Measurements from ENCODE around the gene CCDC178. TPM values are rescaled to one million over a fixed set of nuclear protein-coding genes. Genes with fewer than 3 reads are reported as not detected.
"Not testable (repeated sequence)": the region's sequence is repeated elsewhere in the genome, so short reads cannot be mapped to it uniquely, and the experiment has no call there.

Gene CCDC178
- total RNA-seq, 1 donor from 2014 or later = not detected

DNA sequence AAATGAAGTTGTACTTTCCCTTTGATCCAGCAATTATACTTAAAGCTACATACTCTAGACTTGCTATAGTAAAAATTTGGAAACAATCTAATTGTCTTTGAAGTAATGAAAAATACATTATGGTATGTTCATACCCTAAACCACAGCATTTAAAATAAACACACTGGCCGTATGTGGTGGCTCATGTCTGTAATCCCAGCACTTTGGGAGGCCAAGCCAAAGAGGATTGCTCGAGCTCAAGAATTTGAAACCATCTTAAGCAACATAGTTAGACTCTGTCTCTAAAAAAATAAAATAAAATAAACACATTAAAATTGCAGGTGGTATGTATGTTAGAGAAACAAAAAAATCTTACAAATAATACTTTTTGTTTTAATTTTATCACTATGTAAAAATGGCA lies 459.6 kb downstream of the CCDC178 start:
- Histone ChIP-seq H3K27ac (ENCODE audit: low read depth, low read length) (no peak overlapping the region), H3K4me1 (ENCODE audit: control insufficient read depth in 3 of 3, insufficient read depth in 3 of 3, low read length in 3 of 3) (no peaks in the 10 kb centered on the region), H3K4me3 (ENCODE audit: low read length in 3 of 3) (no peak overlapping the region), H3K9ac (ENCODE audit: low read depth in 1 of 3, low read length in 3 of 3) (no peak overlapping the region), H3K27me3 (ENCODE audit: control insufficient read depth in 3 of 3, insufficient read depth in 3 of 3, low read length in 3 of 3) (no peaks in the 10 kb centered on the region), H3K9me3 (ENCODE audit: control insufficient read depth in 3 of 3, low read length in 3 of 3) (no peaks in the 10 kb centered on the region), H3K36me3 (ENCODE audit: control insufficient read depth in 3 of 3, insufficient read depth in 3 of 3, low read length in 3 of 3) (no peaks in the 10 kb centered on the region)

GRCh38 chr18:32975501-32975900 lies 465.0 kb downstream of the CCDC178 start:
- H3K9ac ChIP-seq (ENCODE audit: low read depth in 1 of 3, low read length in 3 of 3) = no peak overlapping the region
- no peaks in the 10 kb centered on the region for H3K36me3 ChIP-seq (ENCODE audit: control insufficient read depth in 3 of 3, insufficient read depth in 3 of 3, low read length in 3 of 3)
- no peak overlapping the region for H3K27ac ChIP-seq (ENCODE audit: low read depth, low read length)
- no peaks in the 10 kb centered on the region for H3K4me1 ChIP-seq (ENCODE audit: control insufficient read depth in 3 of 3, insufficient read depth in 3 of 3, low read length in 3 of 3)
- no peaks in the 10 kb centered on the region for H3K9me3 ChIP-seq (ENCODE audit: control insufficient read depth in 3 of 3, low read length in 3 of 3)
- H3K27me3 ChIP-seq (ENCODE audit: control insufficient read depth in 3 of 3, insufficient read depth in 3 of 3, low read length in 3 of 3) = no peaks in the 10 kb centered on the region
- H3K4me3 ChIP-seq (ENCODE audit: low read length in 3 of 3) = no peak overlapping the region

GRCh38 chr18:32975163-32975436 lies 465.4 kb downstream of the CCDC178 start:
- H3K9ac ChIP-seq (ENCODE audit: low read depth in 1 of 3, low read length in 3 of 3) = no peak overlapping the region
- no peaks in the 10 kb centered on the region for H3K4me1 ChIP-seq (ENCODE audit: control insufficient read depth in 3 of 3, insufficient read depth in 3 of 3, low read length in 3 of 3)
- H3K27me3 ChIP-seq (ENCODE audit: control insufficient read depth in 3 of 3, insufficient read depth in 3 of 3, low read length in 3 of 3) = no peaks in the 10 kb centered on the region
- no peak overlapping the region for H3K4me3 ChIP-seq (ENCODE audit: low read length in 3 of 3)
- no peak overlapping the region for H3K27ac ChIP-seq (ENCODE audit: low read depth, low read length)
- no peaks in the 10 kb centered on the region for H3K36me3 ChIP-seq (ENCODE audit: control insufficient read depth in 3 of 3, insufficient read depth in 3 of 3, low read length in 3 of 3)
- no peaks in the 10 kb centered on the region for H3K9me3 ChIP-seq (ENCODE audit: control insufficient read depth in 3 of 3, low read length in 3 of 3)

DNA sequence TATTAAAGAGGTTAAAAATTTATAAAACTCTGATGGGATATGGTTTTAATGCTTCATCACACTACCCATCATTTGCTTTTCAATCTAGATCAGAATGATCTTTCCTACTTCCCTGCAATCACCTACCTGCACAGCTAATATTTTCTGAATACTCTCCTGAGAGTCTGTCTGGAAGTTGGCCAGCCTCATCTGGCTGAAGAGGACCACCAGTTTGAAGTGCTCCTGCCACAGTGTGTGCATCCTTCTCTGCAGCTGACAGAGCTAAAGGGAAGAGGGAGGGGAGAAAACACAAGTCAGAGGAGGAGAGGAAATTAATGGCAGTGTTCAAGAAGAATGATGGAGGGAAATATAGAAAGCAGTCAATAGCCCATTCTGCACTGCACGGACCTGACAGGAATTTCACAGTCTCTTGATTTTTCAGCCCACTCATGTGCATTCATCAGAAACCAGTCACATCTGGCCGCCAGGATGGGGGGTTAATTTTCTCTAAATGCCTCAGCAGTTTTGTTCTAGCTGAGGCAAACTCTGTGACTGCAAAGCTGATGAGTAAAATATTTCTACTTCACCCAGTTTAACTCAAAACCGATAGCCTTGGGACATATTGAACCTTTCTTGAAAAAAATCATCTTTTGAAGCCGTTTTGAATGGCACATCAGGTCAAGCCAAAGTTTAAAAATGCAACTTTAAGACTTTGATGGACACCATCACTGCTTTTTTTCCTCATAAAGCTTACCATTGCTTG lies 465.9 kb downstream of the CCDC178 start:
- Histone ChIP-seq H3K9ac (ENCODE audit: low read depth in 1 of 3, low read length in 3 of 3) (no peak overlapping the region), H3K4me1 (ENCODE audit: control insufficient read depth in 3 of 3, insufficient read depth in 3 of 3, low read length in 3 of 3) (no peaks in the 10 kb centered on the region), H3K27me3 (ENCODE audit: control insufficient read depth in 3 of 3, insufficient read depth in 3 of 3, low read length in 3 of 3) (no peaks in the 10 kb centered on the region), H3K36me3 (ENCODE audit: control insufficient read depth in 3 of 3, insufficient read depth in 3 of 3, low read length in 3 of 3) (no peaks in the 10 kb centered on the region), H3K9me3 (ENCODE audit: control insufficient read depth in 3 of 3, low read length in 3 of 3) (no peaks in the 10 kb centered on the region), H3K27ac (ENCODE audit: low read depth, low read length) (no peak overlapping the region), H3K4me3 (ENCODE audit: low read length in 3 of 3) (no peak overlapping the region)

- H3K27ac ChIP-seq (ENCODE audit: low read depth, low read length) = no peak overlapping the region
Measured at GRCh38 chr18:32968248-32968647, 472.3 kb downstream of the CCDC178 start.

DNA sequence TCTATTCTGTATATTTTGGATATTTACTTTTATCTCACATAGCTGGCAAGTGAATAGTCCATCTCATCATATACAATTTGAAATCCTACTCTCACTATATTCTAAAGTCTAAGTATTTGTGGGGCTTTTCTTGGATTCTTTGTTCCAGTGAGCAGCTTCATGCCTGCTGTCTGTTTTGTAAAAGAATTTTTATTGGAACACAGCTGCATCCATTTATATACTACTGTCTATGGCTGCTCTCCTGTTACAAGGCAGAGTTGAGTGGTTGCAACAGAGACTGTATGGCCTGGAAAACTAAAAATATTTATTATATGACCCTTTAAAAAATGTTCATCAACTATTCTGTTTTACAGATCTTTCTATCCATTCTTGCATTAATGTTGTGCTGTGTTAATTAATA lies 474.4 kb downstream of the CCDC178 start:
- Histone ChIP-seq H3K9me3 (ENCODE audit: control insufficient read depth in 3 of 3, low read length in 3 of 3) (no peaks in the 10 kb centered on the region), H3K9ac (ENCODE audit: low read depth in 1 of 3, low read length in 3 of 3) (no peak overlapping the region), H3K27ac (ENCODE audit: low read depth, low read length) (no peak overlapping the region), H3K4me1 (ENCODE audit: control insufficient read depth in 3 of 3, insufficient read depth in 3 of 3, low read length in 3 of 3) (no peaks in the 10 kb centered on the region), H3K36me3 (ENCODE audit: control insufficient read depth in 3 of 3, insufficient read depth in 3 of 3, low read length in 3 of 3) (no peaks in the 10 kb centered on the region), H3K27me3 (ENCODE audit: control insufficient read depth in 3 of 3, insufficient read depth in 3 of 3, low read length in 3 of 3) (no peaks in the 10 kb centered on the region), H3K4me3 (ENCODE audit: low read length in 3 of 3) (no peak overlapping the region)

More at GRCh38 chr18:32968248-32968647, 472.3 kb downstream of the CCDC178 start:
- Histone ChIP-seq H3K4me3 (ENCODE audit: low read length in 3 of 3) (no peak overlapping the region), H3K4me1 (ENCODE audit: control insufficient read depth in 3 of 3, insufficient read depth in 3 of 3, low read length in 3 of 3) (no peaks in the 10 kb centered on the region), H3K36me3 (ENCODE audit: control insufficient read depth in 3 of 3, insufficient read depth in 3 of 3, low read length in 3 of 3) (no peaks in the 10 kb centered on the region), H3K9ac (ENCODE audit: low read depth in 1 of 3, low read length in 3 of 3) (no peak overlapping the region), H3K9me3 (ENCODE audit: control insufficient read depth in 3 of 3, low read length in 3 of 3) (no peaks in the 10 kb centered on the region), H3K27me3 (ENCODE audit: control insufficient read depth in 3 of 3, insufficient read depth in 3 of 3, low read length in 3 of 3) (no peaks in the 10 kb centered on the region)

GRCh38 chr18:32961538-32961937 lies 479.0 kb downstream of the CCDC178 start:
- no peak overlapping the region for H3K9ac ChIP-seq (ENCODE audit: low read depth in 1 of 3, low read length in 3 of 3)
- no peak overlapping the region for H3K27ac ChIP-seq (ENCODE audit: low read depth, low read length)
- H3K4me3 ChIP-seq (ENCODE audit: low read length in 3 of 3) = no peak overlapping the region
- H3K9me3 ChIP-seq (ENCODE audit: control insufficient read depth in 3 of 3, low read length in 3 of 3) = no peaks in the 10 kb centered on the region
- H3K4me1 ChIP-seq (ENCODE audit: control insufficient read depth in 3 of 3, insufficient read depth in 3 of 3, low read length in 3 of 3) = no peaks in the 10 kb centered on the region
- H3K36me3 ChIP-seq (ENCODE audit: control insufficient read depth in 3 of 3, insufficient read depth in 3 of 3, low read length in 3 of 3) = no peaks in the 10 kb centered on the region
- H3K27me3 ChIP-seq (ENCODE audit: control insufficient read depth in 3 of 3, insufficient read depth in 3 of 3, low read length in 3 of 3) = no peaks in the 10 kb centered on the region

DNA sequence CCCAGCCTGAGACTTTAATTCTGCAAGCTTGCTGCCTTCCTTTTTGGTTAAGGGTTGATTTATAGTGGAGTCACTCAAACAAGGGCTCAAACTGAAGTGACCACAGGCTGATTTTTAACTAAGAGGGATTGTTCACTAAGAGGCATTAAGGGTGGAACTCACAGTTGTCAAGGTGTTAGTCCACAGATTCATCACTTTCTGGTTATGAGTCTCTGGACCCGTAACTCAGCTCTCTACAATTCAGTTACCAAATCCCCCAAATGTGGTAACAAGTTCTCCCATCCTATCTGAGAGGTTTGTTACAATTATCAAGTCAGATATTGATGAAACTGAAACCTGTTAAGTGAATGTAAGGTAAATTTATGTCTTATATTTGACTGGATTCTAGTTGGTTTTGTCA lies 481.8 kb downstream of the CCDC178 start:
- no peak overlapping the region for H3K4me3 ChIP-seq (ENCODE audit: low read length in 3 of 3)

GRCh38 chr18:32956591-32957315 lies 483.8 kb downstream of the CCDC178 start:
- H3K9me3 ChIP-seq (ENCODE audit: control insufficient read depth in 3 of 3, low read length in 3 of 3) = no peaks in the 10 kb centered on the region
- H3K9ac ChIP-seq (ENCODE audit: low read depth in 1 of 3, low read length in 3 of 3) = no peak overlapping the region

More for the DNA sequence above, 481.8 kb downstream of the CCDC178 start:
- no peaks in the 10 kb centered on the region for H3K36me3 ChIP-seq (ENCODE audit: control insufficient read depth in 3 of 3, insufficient read depth in 3 of 3, low read length in 3 of 3)
- H3K4me1 ChIP-seq (ENCODE audit: control insufficient read depth in 3 of 3, insufficient read depth in 3 of 3, low read length in 3 of 3) = no peaks in the 10 kb centered on the region
- H3K27me3 ChIP-seq (ENCODE audit: control insufficient read depth in 3 of 3, insufficient read depth in 3 of 3, low read length in 3 of 3) = no peaks in the 10 kb centered on the region
- H3K9ac ChIP-seq (ENCODE audit: low read depth in 1 of 3, low read length in 3 of 3) = no peak overlapping the region
- no peaks in the 10 kb centered on the region for H3K9me3 ChIP-seq (ENCODE audit: control insufficient read depth in 3 of 3, low read length in 3 of 3)
- H3K27ac ChIP-seq (ENCODE audit: low read depth, low read length) = no peak overlapping the region

GRCh38 chr18:32952318-32952717 lies 488.2 kb downstream of the CCDC178 start:
- not testable (repeated sequence) for H3K27ac ChIP-seq (ENCODE audit: low read depth, low read length); H3K36me3 ChIP-seq (ENCODE audit: control insufficient read depth in 3 of 3, insufficient read depth in 3 of 3, low read length in 3 of 3); H3K9me3 ChIP-seq (ENCODE audit: control insufficient read depth in 3 of 3, low read length in 3 of 3); H3K4me3 ChIP-seq (ENCODE audit: low read length in 3 of 3); H3K4me1 ChIP-seq (ENCODE audit: control insufficient read depth in 3 of 3, insufficient read depth in 3 of 3, low read length in 3 of 3); H3K9ac ChIP-seq (ENCODE audit: low read depth in 1 of 3, low read length in 3 of 3); H3K27me3 ChIP-seq (ENCODE audit: control insufficient read depth in 3 of 3, insufficient read depth in 3 of 3, low read length in 3 of 3)

More at GRCh38 chr18:32956591-32957315, 483.8 kb downstream of the CCDC178 start:
- H3K27ac ChIP-seq (ENCODE audit: low read depth, low read length) = no peak overlapping the region
- no peaks in the 10 kb centered on the region for H3K27me3 ChIP-seq (ENCODE audit: control insufficient read depth in 3 of 3, insufficient read depth in 3 of 3, low read length in 3 of 3)
- H3K4me3 ChIP-seq (ENCODE audit: low read length in 3 of 3) = no peak overlapping the region
- no peaks in the 10 kb centered on the region for H3K4me1 ChIP-seq (ENCODE audit: control insufficient read depth in 3 of 3, insufficient read depth in 3 of 3, low read length in 3 of 3)
- no peaks in the 10 kb centered on the region for H3K36me3 ChIP-seq (ENCODE audit: control insufficient read depth in 3 of 3, insufficient read depth in 3 of 3, low read length in 3 of 3)
